HCT116 (cell line): ENCODE measurements around the gene BBS7. TPM values are rescaled to one million over a fixed set of nuclear protein-coding genes. Genes with fewer than 3 reads are reported as not detected.

Experiments used
- ATAC-seq: fragments of 200-7000 bp; cut with Tn5 transposase; 2 replicates; pipeline ENCODE4 v1.9.1; 2020; ENCODE audit warnings: mild to moderate bottlenecking, moderate library complexity
- BruUV-seq: library from RNA; stranded (reverse); fragments of 400-500 nt; replicated peaks from 2 replicates; lab custom pipeline; 2021; lab: Mats Ljungman, UMichigan
- CTCF ChIA-PET: fragments of 300-600 bp; sonication (Branson Sonifier 250); formaldehyde crosslinking; loops from one replicate; lab custom pipeline; 2021; ENCODE audit warnings: antibody characterized with exemption; lab: Charles Lee
- POLR2A ChIA-PET: fragments of 300-600, 350-600 bp; sonication (Branson Sonifier 250); formaldehyde crosslinking; loops from one replicate; lab custom pipeline; 2021; ENCODE audit warnings: antibody characterized with exemption; lab: Charles Lee
- RAD21 ChIA-PET, 2 experiments: fragments of 300-600 bp; sonication (Branson Sonifier 250); formaldehyde crosslinking; loops; one replicate each; lab custom pipeline; 2023; ENCODE audit warnings: low total read pairs in 2 of 2; ENCODE audit not compliant: uncharacterized antibody in 2 of 2, unreplicated experiment in 2 of 2, low non-redundant PET in 1 of 2; lab: Charles Lee
- DNase-seq: peaks from one replicate; pipeline ENCODE4 v3.0.0-alpha.2; 2010; ENCODE audit warnings: low read depth, low spot score
- H2AFZ ChIP-seq: fragments of 200-600 bp; shearing (Covaris generic), sonication (generic); 2 replicates; pipeline ENCODE4 v1.6.1; 2017; ENCODE audit warnings: low read depth, mixed run types, mixed read lengths, antibody characterized with exemption, low read length; ENCODE audit not compliant: poor library complexity, severe bottlenecking
- H3K27ac ChIP-seq: 2 replicates; pipeline ENCODE4 v1.5.1; 2012; ENCODE audit warnings: low read depth, low read length
- H3K27me3 ChIP-seq: fragments of 200-600 bp; sonication (generic); 2 replicates; pipeline ENCODE4 v1.6.1; 2016; ENCODE audit warnings: mixed run types, low read length, mixed read lengths; ENCODE audit not compliant: insufficient read depth
- H3K36me3 ChIP-seq, 2 experiments: fragments of 200-500 bp in 1 of 2; fragments of 200-600 bp in 1 of 2; sonication (Bioruptor generic) in 1 of 2; sonication (generic) in 1 of 2; 2 replicates each; pipeline versions ENCODE4 v1.5.1 to v1.6.1; 2014 to 2016; ENCODE audit warnings: low read length in 2 of 2, inconsistent platforms in 1 of 2, mixed read lengths in 1 of 2, mixed run types in 1 of 2; ENCODE audit not compliant: insufficient read depth in 2 of 2, control insufficient read depth in 1 of 2
- H3K4me1 ChIP-seq, 2 experiments: fragments of 200-600 bp in 1 of 2; sonication (generic) in 1 of 2; 2 replicates each; pipeline versions ENCODE4 v1.5.1 to v1.6.1; 2012 to 2017; ENCODE audit warnings: low read length in 2 of 2, inconsistent platforms in 1 of 2, mild to moderate bottlenecking in 1 of 2, mixed read lengths in 1 of 2, mixed run types in 1 of 2, moderate library complexity in 1 of 2; ENCODE audit not compliant: insufficient read depth in 2 of 2, control insufficient read depth in 1 of 2
- H3K4me2 ChIP-seq: fragments of 200-600 bp; sonication (generic); 2 replicates; pipeline ENCODE4 v1.6.1; 2017; ENCODE audit warnings: mixed run types, low read length, mixed read lengths
- H3K4me3 ChIP-seq, 2 experiments: fragments of 200-600 bp in 1 of 2; sonication (generic) in 1 of 2; replicated peaks in 1 of 2; 2 replicates each; pipeline ENCODE4 v1.5.1; 2011 to 2016; ENCODE audit warnings: low read length in 2 of 2, control low read depth in 1 of 2, low read depth in 1 of 2, mild to moderate bottlenecking in 1 of 2, mixed read lengths in 1 of 2, mixed run types in 1 of 2
- H3K79me2 ChIP-seq: fragments of 200-600 bp; sonication (generic); 2 replicates; pipeline ENCODE4 v1.6.1; 2017; ENCODE audit warnings: mild to moderate bottlenecking, mixed run types, low read length, moderate library complexity, mixed read lengths; ENCODE audit not compliant: insufficient read depth
- H3K9ac ChIP-seq: fragments of 200-600 bp; sonication (generic); 2 replicates; pipeline ENCODE4 v1.6.1; 2016; ENCODE audit warnings: low read length, mixed read lengths
- H3K9me2 ChIP-seq: fragments of 200-600 bp; sonication (generic), shearing (Covaris generic); 2 replicates; pipeline ENCODE4 v1.6.1; 2017; ENCODE audit warnings: mixed run types, mild to moderate bottlenecking, moderate library complexity; ENCODE audit not compliant: insufficient read depth
- H3K9me3 ChIP-seq, 2 experiments: fragments of 200-500 bp in 1 of 2; fragments of 200-600 bp in 1 of 2; sonication (Bioruptor generic) in 1 of 2; sonication (generic) in 1 of 2; 2 replicates each; pipeline ENCODE4 v1.6.1; 2014 to 2017; ENCODE audit warnings: low read length in 2 of 2, mixed read lengths in 2 of 2, inconsistent platforms in 1 of 2, low read depth in 1 of 2, mild to moderate bottlenecking in 1 of 2, mixed run types in 1 of 2, moderate library complexity in 1 of 2; ENCODE audit not compliant: control insufficient read depth in 1 of 2, insufficient read depth in 1 of 2
- H4K20me1 ChIP-seq: fragments of 200-600 bp; sonication (generic), shearing (Covaris generic); 2 replicates; pipeline ENCODE4 v1.6.1; 2017; ENCODE audit warnings: mixed run types, mild to moderate bottlenecking, moderate library complexity; ENCODE audit not compliant: insufficient read depth
- CEBPB ChIP-seq: IDR thresholded peaks from 2 replicates; pipeline ENCODE4 v1.6.1; 2012; ENCODE audit warnings: low read depth
- POLR2A ChIP-seq: IDR thresholded peaks from 2 replicates; pipeline ENCODE4 v1.7.0; 2011; ENCODE audit warnings: borderline replicate concordance; ENCODE audit not compliant: insufficient read depth, insufficient read length; ENCODE audit errors: extremely low read depth
- REST ChIP-seq: IDR thresholded peaks from 2 replicates; pipeline ENCODE4 v1.6.1; 2012; ENCODE audit warnings: low read depth
- ZBTB33 ChIP-seq: IDR thresholded peaks from 2 replicates; pipeline ENCODE4 v1.6.1; 2011; ENCODE audit warnings: mild to moderate bottlenecking, low read length, moderate library complexity; ENCODE audit not compliant: insufficient replicate concordance; ENCODE audit errors: extremely low read depth
- intact Hi-C: fragments of 100-400 bp; cut with micrococcal nuclease; formaldehyde crosslinking; loops from 2 replicates; pipeline ENCODE4 v1.10.0; 2022
- total RNA-seq: library from RNA; stranded (reverse); gene quantifications from one replicate; pipeline ENCODE4 v1.2.1, GENCODE V29; 2021; ENCODE audit not compliant: unreplicated experiment

The BBS7 gene
- total RNA-seq, 1 experiment from 2014 or later: 22.9 TPM

- Histone ChIP-seq H3K79me2 (no peaks in the 10 kb centered on the region), H3K27ac (no peak overlapping the region), H3K4me2 (no peak overlapping the region), H3K27me3 (no peaks in the 10 kb centered on the region), H3K9me2 (no peaks in the 10 kb centered on the region), H3K36me3 (no peaks in the 10 kb centered on the region), H2AFZ (no peak overlapping the region), H3K9me3 (no peaks in the 10 kb centered on the region), H3K4me3 (no peak overlapping the region), H3K4me1 (no peaks in the 10 kb centered on the region), H4K20me1 (no peaks in the 10 kb centered on the region), H3K9ac (no peak overlapping the region)
- POLR2A ChIA-PET: interaction anchor here (1.1 kb wide), 1 partner anchor 14 kb away, joined by 6 read pairs; no protein-coding TSS in a partner anchor
- ATAC-seq (no peak), DNase-seq (no peak)
- RAD21 ChIA-PET: no interaction called here
- CTCF ChIA-PET: no interaction called here
- BruUV-seq: no TSS peak
- TF ChIP-seq POLR2A (no peak), ZBTB33 (no peak), CEBPB (no peak), REST (no peak)
- intact Hi-C loops: no loop called here
These were observed 10.9 kb upstream of the BBS7 start for GRCh38 chr4:121881158-121881557.
